Caco-2 (cell line): Measurements from ENCODE around the gene ZBTB7A. TPM values are rescaled to one million over a fixed set of nuclear protein-coding genes. Genes with fewer than 3 reads are reported as not detected.

ENCODE experiments used
- BruUV-seq: library from RNA; stranded (reverse); fragments of 400-500 nt; replicated peaks from 2 replicates; lab custom pipeline; 2021; lab: Mats Ljungman, UMichigan
- CTCF ChIA-PET: fragments of 300-600 bp; sonication (Branson Sonifier 250); formaldehyde crosslinking; loops from one replicate; lab custom pipeline; 2022; ENCODE audit warnings: antibody characterized with exemption; lab: Charles Lee
- POLR2A ChIA-PET: fragments of 300-600 bp; sonication (Branson Sonifier 250); formaldehyde crosslinking; loops from one replicate; lab custom pipeline; 2022; ENCODE audit warnings: antibody characterized with exemption; lab: Charles Lee
- DNase-seq, 2 experiments: peaks; one replicate each; pipeline versions ENCODE4 v3.0.0 to v3.0.0-alpha.2; 2020 to 2022
- H3K27me3 ChIP-seq: replicated peaks from 2 replicates; pipeline ENCODE4 v1.6.0; 2011; ENCODE audit warnings: low read length; ENCODE audit not compliant: control insufficient read depth, insufficient read depth
- H3K36me3 ChIP-seq: 2 replicates; pipeline ENCODE4 v1.5.1; 2011; ENCODE audit warnings: low read length; ENCODE audit not compliant: control insufficient read depth, insufficient read depth
- H3K4me1 ChIP-seq: fragments of 250-450 bp; sonication (Bioruptor Pico); 2 replicates; pipeline ENCODE4 v1.5.1; 2020; ENCODE audit warnings: mild to moderate bottlenecking
- H3K4me3 ChIP-seq: 2 replicates; pipeline ENCODE4 v1.5.1; 2011; ENCODE audit warnings: low read depth, mild to moderate bottlenecking, control low read depth, low read length
- H3K9me3 ChIP-seq: fragments of 250-450 bp; sonication (Bioruptor Pico); 2 replicates; pipeline ENCODE4 v1.5.1; 2020; ENCODE audit warnings: mild to moderate bottlenecking, moderate library complexity
- H3K27ac Mint-ChIP-seq: one replicate; pipeline ENCODE4 v1.8.0; 2022; ENCODE audit warnings: mixed read lengths; ENCODE audit not compliant: unreplicated experiment
- H3K27me3 Mint-ChIP-seq: one replicate; pipeline ENCODE4 v1.8.0; 2022; ENCODE audit warnings: mixed read lengths; ENCODE audit not compliant: insufficient read depth, unreplicated experiment
- H3K36me3 Mint-ChIP-seq: one replicate; pipeline ENCODE4 v1.8.0; 2022; ENCODE audit warnings: mild to moderate bottlenecking, mixed read lengths; ENCODE audit not compliant: insufficient read depth, unreplicated experiment
- H3K4me1 Mint-ChIP-seq: one replicate; pipeline ENCODE4 v1.8.0; 2022; ENCODE audit warnings: low read depth, mixed read lengths; ENCODE audit not compliant: unreplicated experiment
- H3K4me3 Mint-ChIP-seq: one replicate; pipeline ENCODE4 v1.8.0; 2022; ENCODE audit warnings: mild to moderate bottlenecking, moderate library complexity, mixed read lengths; ENCODE audit not compliant: unreplicated experiment
- H3K9me3 Mint-ChIP-seq: one replicate; pipeline ENCODE4 v1.8.0; 2022; ENCODE audit warnings: mixed read lengths; ENCODE audit not compliant: unreplicated experiment
- intact Hi-C: fragments of 100-400 bp; cut with micrococcal nuclease; formaldehyde crosslinking; loops from one replicate; pipeline ENCODE4 v1.10.0; 2022; ENCODE audit not compliant: unreplicated experiment
- total RNA-seq: library from RNA; stranded (reverse); gene quantifications from 2 replicates; pipeline ENCODE4 v1.2.3, GENCODE V29; 2022
- TF ChIP-seq, protein P1 (sequence below), 2 experiments: fragments of 200-600 bp in 1 of 2; IDR thresholded peaks; 1 replicate in 1 of 2; 2 replicates in 1 of 2; pipeline versions ENCODE4 v1.5.1 to v1.8.0; 2011 to 2022; ENCODE audit warnings: antibody characterized with exemption in 1 of 2, control low read depth in 1 of 2, inconsistent platforms in 1 of 2, low read depth in 1 of 2, low read length in 1 of 2, mild to moderate bottlenecking in 1 of 2, moderate library complexity in 1 of 2; ENCODE audit not compliant: insufficient read depth in 1 of 2, severe bottlenecking in 1 of 2, unreplicated experiment in 1 of 2

ZBTB7A gene
- total RNA-seq, 1 experiment from 2014 or later = 11.9 TPM

DNA sequence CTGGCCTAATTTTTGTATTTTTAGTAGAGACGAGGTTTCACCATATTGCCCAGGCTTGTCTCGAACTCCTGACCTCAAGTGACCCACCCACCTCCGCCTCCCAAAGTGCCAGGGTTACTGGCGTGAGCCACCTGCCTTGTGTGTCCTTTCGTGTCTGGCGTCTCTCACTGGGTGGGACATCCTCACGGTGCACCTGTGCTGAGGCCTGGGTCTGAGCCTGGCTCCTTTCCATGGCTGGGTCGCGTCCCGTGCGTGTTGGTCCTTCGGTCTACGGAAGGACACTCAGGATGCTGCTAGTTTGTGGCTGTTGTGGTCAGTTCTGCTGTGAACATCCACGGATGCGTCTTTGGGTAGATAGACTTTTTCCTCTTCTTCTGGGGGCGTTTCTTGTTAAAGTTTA is 39.6 kb downstream of the ZBTB7A start:
- BruUV-seq = no TSS peak
- Mint-ChIP-seq H3K27me3 (no peaks in the 10 kb centered on the region), H3K4me1 (no peaks in the 10 kb centered on the region), H3K4me3 (no peak overlapping the region), H3K36me3 (peaks cover 33% of the 10 kb centered on the region), H3K9me3 (no peaks in the 10 kb centered on the region), H3K27ac (no peak overlapping the region)
- POLR2A ChIA-PET = no interaction called here
- CTCF ChIA-PET = no interaction called here
- no peak for DNase-seq
- TF ChIP-seq, protein P1, sequence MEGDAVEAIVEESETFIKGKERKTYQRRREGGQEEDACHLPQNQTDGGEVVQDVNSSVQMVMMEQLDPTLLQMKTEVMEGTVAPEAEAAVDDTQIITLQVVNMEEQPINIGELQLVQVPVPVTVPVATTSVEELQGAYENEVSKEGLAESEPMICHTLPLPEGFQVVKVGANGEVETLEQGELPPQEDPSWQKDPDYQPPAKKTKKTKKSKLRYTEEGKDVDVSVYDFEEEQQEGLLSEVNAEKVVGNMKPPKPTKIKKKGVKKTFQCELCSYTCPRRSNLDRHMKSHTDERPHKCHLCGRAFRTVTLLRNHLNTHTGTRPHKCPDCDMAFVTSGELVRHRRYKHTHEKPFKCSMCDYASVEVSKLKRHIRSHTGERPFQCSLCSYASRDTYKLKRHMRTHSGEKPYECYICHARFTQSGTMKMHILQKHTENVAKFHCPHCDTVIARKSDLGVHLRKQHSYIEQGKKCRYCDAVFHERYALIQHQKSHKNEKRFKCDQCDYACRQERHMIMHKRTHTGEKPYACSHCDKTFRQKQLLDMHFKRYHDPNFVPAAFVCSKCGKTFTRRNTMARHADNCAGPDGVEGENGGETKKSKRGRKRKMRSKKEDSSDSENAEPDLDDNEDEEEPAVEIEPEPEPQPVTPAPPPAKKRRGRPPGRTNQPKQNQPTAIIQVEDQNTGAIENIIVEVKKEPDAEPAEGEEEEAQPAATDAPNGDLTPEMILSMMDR (IDR thresholded peaks at IDR 0.05; ENCODE audit: insufficient read depth in 1 of 2, low read depth in 1 of 2, low read length in 1 of 2, severe bottlenecking in 1 of 2, unreplicated experiment in 1 of 2) = no peak
- no peaks in the 10 kb centered on the region; the same call in none of the 2 replicates for H3K36me3 ChIP-seq
- H3K4me3 ChIP-seq = no peak overlapping the region
- no peaks in the 10 kb centered on the region for H3K27me3 ChIP-seq
- no peaks in the 10 kb centered on the region for H3K9me3 ChIP-seq
- intact Hi-C loops = no loop called here
- H3K4me1 ChIP-seq = no peaks in the 10 kb centered on the region

DNA sequence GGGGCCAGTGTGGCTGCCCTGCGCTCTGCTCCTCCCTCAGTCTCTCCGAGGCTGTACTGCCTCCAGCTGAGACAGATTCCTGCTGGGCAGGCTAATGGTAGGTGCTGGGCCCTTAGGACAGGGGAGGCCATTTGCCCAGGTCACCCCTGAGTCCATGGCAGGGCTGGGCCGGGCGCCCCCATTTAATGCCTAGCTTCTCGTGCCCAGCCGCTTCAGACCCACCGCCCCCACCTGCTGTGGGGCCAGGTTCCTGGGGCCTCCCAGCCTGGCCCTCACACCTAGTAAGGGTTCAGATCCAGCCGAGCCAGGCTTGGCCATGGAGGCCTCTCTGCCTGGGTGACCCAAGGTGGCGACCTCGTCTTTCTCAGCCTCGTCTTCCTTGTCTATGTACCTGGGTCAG is 41.4 kb downstream of the ZBTB7A start:
- Mint-ChIP-seq H3K36me3 (peaks cover 33% of the 10 kb centered on the region), H3K9me3 (no peaks in the 10 kb centered on the region), H3K4me1 (no peaks in the 10 kb centered on the region), H3K27me3 (no peaks in the 10 kb centered on the region), H3K27ac (no peak overlapping the region), H3K4me3 (no peak overlapping the region)
- DNase-seq = no peak
- H3K4me1 ChIP-seq = no peaks in the 10 kb centered on the region
- no peaks in the 10 kb centered on the region; the same call in none of the 2 replicates for H3K36me3 ChIP-seq
- H3K9me3 ChIP-seq = no peaks in the 10 kb centered on the region
- CTCF ChIA-PET = no interaction called here
- intact Hi-C loops = no loop called here
- no peaks in the 10 kb centered on the region for H3K27me3 ChIP-seq
- BruUV-seq = no TSS peak
- TF ChIP-seq, protein P1 (IDR thresholded peaks at IDR 0.05; ENCODE audit: insufficient read depth in 1 of 2, low read depth in 1 of 2, low read length in 1 of 2, severe bottlenecking in 1 of 2, unreplicated experiment in 1 of 2) = no peak
- H3K4me3 ChIP-seq = no peak overlapping the region
- POLR2A ChIA-PET = no interaction called here

GRCh38 chr19:4023600-4024398 is 42.9 kb downstream of the ZBTB7A start:
- Histone ChIP-seq H3K4me3 (no peak overlapping the region), H3K36me3 (no peaks in the 10 kb centered on the region; the same call in none of the 2 replicates), H3K4me1 (no peaks in the 10 kb centered on the region), H3K9me3 (no peaks in the 10 kb centered on the region), H3K27me3 (no peaks in the 10 kb centered on the region)
- no peaks in the 10 kb centered on the region for H3K9me3 Mint-ChIP-seq
- H3K36me3 Mint-ChIP-seq = peaks cover 18% of the 10 kb centered on the region
- H3K4me3 Mint-ChIP-seq = no peak overlapping the region
- intact Hi-C loops = no loop called here
- TF ChIP-seq, protein P1 (IDR thresholded peaks at IDR 0.05; ENCODE audit: insufficient read depth in 1 of 2, low read depth in 1 of 2, low read length in 1 of 2, severe bottlenecking in 1 of 2, unreplicated experiment in 1 of 2) = no peak
- no peak overlapping the region for H3K27ac Mint-ChIP-seq
- ChIA-PET POLR2A (no interaction called here), CTCF (no interaction called here)
- no peaks in the 10 kb centered on the region for H3K4me1 Mint-ChIP-seq
- H3K27me3 Mint-ChIP-seq = no peaks in the 10 kb centered on the region
- no TSS peak for BruUV-seq
- DNase-seq = no peak
